ENCODE results near the gene RNASEH1.

RNASEH1 gene

DNA sequence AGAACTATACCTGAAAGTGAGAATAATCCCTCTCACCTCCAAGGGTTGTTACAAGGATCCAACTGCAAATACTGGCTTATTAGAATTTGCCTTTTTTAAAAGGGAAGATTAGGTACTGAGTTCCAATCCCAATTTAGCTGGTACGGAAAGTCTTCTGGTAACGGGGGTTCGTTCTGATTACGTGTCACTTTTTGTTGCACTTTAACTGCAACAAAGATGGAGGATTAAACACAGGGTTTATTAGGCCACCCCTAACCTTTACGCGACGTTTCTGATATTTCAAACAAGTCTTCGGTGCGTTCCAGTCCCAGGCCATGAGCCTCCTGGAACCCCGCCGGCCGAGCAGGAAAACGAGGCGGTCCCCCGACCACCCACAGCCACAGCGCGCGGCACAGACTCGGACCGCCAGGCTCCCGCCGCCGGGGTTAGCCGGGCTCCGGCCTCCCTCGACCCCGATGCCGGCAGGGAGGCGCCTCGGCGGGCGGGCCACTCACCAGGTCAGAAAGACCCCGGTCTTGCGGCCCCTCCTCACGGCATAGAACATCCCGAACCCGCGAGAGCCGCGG, 411 bp downstream of the RNASEH1 start:
- TF ChIP-seq, protein P1, sequence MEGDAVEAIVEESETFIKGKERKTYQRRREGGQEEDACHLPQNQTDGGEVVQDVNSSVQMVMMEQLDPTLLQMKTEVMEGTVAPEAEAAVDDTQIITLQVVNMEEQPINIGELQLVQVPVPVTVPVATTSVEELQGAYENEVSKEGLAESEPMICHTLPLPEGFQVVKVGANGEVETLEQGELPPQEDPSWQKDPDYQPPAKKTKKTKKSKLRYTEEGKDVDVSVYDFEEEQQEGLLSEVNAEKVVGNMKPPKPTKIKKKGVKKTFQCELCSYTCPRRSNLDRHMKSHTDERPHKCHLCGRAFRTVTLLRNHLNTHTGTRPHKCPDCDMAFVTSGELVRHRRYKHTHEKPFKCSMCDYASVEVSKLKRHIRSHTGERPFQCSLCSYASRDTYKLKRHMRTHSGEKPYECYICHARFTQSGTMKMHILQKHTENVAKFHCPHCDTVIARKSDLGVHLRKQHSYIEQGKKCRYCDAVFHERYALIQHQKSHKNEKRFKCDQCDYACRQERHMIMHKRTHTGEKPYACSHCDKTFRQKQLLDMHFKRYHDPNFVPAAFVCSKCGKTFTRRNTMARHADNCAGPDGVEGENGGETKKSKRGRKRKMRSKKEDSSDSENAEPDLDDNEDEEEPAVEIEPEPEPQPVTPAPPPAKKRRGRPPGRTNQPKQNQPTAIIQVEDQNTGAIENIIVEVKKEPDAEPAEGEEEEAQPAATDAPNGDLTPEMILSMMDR (IDR thresholded peaks at IDR 0.05; ENCODE audit: low read depth, low read length) = no peak
- TF ChIP-seq, protein P2, sequence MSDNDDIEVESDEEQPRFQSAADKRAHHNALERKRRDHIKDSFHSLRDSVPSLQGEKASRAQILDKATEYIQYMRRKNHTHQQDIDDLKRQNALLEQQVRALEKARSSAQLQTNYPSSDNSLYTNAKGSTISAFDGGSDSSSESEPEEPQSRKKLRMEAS (IDR thresholded peaks at IDR 0.05; ENCODE audit: low read depth, low read length) = no peak
- no peak for TF ChIP-seq POLR2A (IDR thresholded peaks at IDR 0.05; ENCODE audit: extremely low read depth, insufficient read length)
- peak overlapping the region; percentile 84 for H3K4me3 ChIP-seq (ENCODE audit: low read depth, low read length)
- no peak for DNase-seq (ENCODE audit: low read depth)

DNA sequence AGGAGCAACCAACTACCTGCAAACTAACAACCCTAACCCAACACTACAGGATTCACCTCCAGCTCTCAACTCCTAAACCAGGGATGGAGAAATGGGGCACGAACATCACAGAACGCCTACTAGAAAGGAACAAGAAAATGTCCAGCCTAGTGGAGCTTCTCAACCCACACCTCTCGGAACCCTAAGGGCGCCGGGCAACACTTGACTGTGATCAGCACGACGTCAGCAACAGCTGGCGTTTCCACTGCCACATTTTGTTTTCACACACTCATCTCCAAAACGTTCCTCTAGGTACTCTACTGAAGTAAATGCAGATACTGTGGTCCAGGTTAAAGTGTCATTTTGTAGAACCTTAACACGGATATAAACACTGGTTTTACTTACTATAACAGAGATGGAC, 4.2 kb downstream of the RNASEH1 start:
- no peak overlapping the region for H3K4me3 ChIP-seq (ENCODE audit: low read depth, low read length)
- no peak for DNase-seq (ENCODE audit: low read depth)
- TF ChIP-seq, protein P1 (IDR thresholded peaks at IDR 0.05; ENCODE audit: low read depth, low read length) = no peak
- TF ChIP-seq POLR2A (IDR thresholded peaks at IDR 0.05; ENCODE audit: extremely low read depth, insufficient read length) (no peak), MYC (IDR thresholded peaks at IDR 0.05; ENCODE audit: low read depth, low read length) (no peak)
- TF ChIP-seq, protein P2 (IDR thresholded peaks at IDR 0.05; ENCODE audit: low read depth, low read length) = no peak

DNA sequence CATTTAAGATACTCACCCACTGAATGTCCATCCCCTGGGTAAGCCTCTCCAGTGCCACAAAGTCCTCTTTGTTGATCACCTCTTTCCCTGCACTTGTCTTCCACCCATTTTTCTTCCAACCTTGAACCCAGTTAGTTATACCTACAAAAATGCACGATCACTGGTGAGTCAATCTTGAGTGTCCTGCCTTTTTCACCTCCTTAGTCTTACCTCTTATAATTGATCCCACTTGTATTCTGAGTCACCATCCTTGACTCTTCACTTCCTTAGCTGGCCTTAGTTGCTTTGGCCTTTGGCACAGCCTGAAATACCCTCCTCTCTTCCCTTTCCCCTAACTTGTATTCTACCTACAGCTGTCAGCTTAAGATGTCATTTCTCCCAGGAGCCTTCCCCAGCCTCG, 10.2 kb downstream of the RNASEH1 start:
- DNase-seq (ENCODE audit: low read depth) = no peak
- TF ChIP-seq POLR2A (IDR thresholded peaks at IDR 0.05; ENCODE audit: extremely low read depth, insufficient read length) (no peak), MYC (IDR thresholded peaks at IDR 0.05; ENCODE audit: low read depth, low read length) (no peak)
- TF ChIP-seq, protein P2 (IDR thresholded peaks at IDR 0.05; ENCODE audit: low read depth, low read length) = no peak
- TF ChIP-seq, protein P1 (IDR thresholded peaks at IDR 0.05; ENCODE audit: low read depth, low read length) = no peak
- H3K4me3 ChIP-seq (ENCODE audit: low read depth, low read length) = no peak overlapping the region

DNA sequence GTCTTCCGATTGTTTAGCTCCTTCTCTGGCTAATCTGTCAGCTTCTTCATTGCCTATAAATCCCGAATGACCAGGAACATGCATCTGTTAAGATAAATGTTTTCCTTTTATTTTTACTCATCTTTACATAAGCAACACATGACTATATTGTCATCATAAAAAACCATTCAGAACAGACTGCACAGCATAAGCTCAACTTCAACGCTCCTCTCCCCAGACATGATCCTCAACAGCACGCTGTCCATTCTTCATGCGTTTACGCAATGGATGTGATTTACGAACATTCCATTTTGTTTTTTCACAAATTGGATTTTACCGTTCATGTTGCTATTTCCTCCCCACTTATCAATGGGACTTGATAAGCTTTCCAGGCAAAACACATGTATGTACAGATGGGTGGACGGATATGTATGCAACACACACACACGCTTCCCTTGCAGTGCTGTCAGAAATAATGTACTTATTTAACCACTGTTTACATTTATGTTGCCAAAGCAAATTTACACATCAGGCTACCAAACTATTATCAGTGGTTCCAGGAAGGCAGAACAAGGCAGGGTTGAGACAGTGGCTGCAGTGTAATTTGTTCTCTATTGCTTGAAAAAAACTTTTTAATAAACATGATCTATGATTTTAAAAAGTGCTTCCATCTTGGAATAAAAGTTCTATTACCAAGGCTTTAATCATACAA, 12.2 kb downstream of the RNASEH1 start:
- DNase-seq (ENCODE audit: low read depth) = no peak
- no peak overlapping the region for H3K4me3 ChIP-seq (ENCODE audit: low read depth, low read length)
- TF ChIP-seq, protein P1 (IDR thresholded peaks at IDR 0.05; ENCODE audit: low read depth, low read length) = no peak
- TF ChIP-seq POLR2A (IDR thresholded peaks at IDR 0.05; ENCODE audit: extremely low read depth, insufficient read length) = no peak
- TF ChIP-seq MYC (IDR thresholded peaks at IDR 0.05; ENCODE audit: low read depth, low read length) = no peak
- TF ChIP-seq, protein P2 (IDR thresholded peaks at IDR 0.05; ENCODE audit: low read depth, low read length) = no peak

DNA sequence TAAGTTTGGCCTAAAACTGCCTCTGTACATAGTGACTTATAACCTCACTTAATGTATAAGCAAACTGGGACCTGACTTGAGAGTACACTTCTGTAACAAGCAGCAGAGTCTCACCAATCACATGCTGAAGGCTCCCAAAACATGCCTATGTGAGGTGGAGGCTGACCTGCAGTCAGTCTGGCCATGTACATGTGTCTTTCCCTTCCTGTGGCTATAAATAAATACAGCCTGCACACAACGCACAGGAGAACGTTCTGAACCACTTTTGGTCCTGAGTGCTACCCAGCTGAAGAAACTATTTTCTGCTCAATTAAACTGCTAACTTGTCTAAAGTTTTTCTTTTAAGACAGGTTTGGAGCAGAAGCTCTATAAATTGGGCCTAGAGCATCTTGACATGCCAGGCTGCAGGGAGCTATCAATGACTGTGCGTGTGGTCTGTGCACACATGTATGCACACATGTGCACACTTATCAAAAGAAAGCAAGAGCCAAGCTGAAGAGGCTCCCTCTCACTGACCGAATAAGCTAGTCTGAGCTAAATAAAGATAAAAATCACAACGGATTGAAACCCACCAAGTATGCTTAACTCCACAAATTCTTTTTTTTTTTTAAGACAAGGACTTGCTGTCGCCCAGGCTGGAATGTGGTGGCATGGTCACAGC, 15.0 kb downstream of the RNASEH1 start:
- H3K4me3 ChIP-seq (ENCODE audit: low read depth, low read length) = no peak overlapping the region
- DNase-seq (ENCODE audit: low read depth) = no peak
- TF ChIP-seq, protein P2 (IDR thresholded peaks at IDR 0.05; ENCODE audit: low read depth, low read length) = no peak
- TF ChIP-seq POLR2A (IDR thresholded peaks at IDR 0.05; ENCODE audit: extremely low read depth, insufficient read length) = no peak
- TF ChIP-seq, protein P1 (IDR thresholded peaks at IDR 0.05; ENCODE audit: low read depth, low read length) = no peak
- no peak for TF ChIP-seq MYC (IDR thresholded peaks at IDR 0.05; ENCODE audit: low read depth, low read length)

Measured in NB4 (cell line).